T follicular helper cell (primary cell): ENCODE results near the gene IL2RA.
"Not testable (repeated sequence)": the region's sequence is repeated elsewhere in the genome, so short reads cannot be mapped to it uniquely, and the experiment has no call there.

Experiments
- DNase-seq: peaks from one replicate; pipeline ENCODE4 v3.0.0-alpha.2; 2020; ENCODE audit warnings: low read depth
- total RNA-seq, 2 experiments: gene quantifications; one replicate each; lab custom pipeline; 2026; lab: John Stamatoyannopoulos, UW

IL2RA gene
- 63.3 to 995 reads per million in 2 experiments for total RNA-seq

- DNase-seq = peak; percentile 42
Measured at GRCh38 chr10:6062101-6062771, at the start of gene IL2RA. TSS of gene IL2RA (minus strand) at chr10:6062367. CDS start at chr10:6062151, 216 bp downstream.

- DNase-seq = no peak
Measured at GRCh38 chr10:6110136-6110535, 48.0 kb upstream of the IL2RA start.

DNA sequence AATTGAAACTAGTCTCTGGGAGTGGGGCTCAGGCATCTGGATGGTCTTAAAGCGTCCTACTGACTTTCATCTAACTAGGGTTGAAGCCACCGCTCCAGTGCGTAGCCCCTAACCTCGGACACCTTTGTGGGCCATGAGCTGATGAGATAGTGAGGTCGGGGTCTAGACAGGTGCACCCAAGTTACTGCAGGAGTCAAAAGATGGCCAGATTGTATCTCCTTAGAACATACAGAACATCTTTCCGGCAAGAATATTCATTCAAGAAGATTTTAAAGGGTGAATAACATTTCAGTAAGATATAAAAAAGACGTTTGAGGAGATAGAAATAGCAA lies 47.2 kb upstream of the IL2RA start:
- no peak for DNase-seq

GRCh38 chr10:6108631-6109443 lies 46.7 kb upstream of the IL2RA start:
- DNase-seq = no peak

GRCh38 chr10:6108072-6108471 lies 45.9 kb upstream of the IL2RA start:
- no peak for DNase-seq

DNA sequence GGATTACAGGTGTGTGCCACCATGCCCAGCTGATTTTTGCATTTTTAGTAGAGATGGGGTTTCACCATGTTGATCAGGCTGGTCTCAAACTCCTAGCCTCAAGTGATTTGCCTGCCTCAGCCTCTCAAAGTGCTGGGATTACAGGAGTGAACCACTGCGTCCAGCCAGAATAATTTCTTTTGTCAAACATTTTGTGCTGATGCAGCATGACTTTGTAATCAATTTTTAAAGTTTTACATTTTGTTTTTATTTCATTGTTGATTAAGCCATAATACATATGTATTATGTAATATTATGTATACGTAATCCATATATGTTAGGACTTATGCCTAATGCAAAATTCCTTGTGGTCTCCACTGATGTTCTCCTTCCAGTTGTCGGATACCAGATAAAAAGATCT lies 45.4 kb upstream of the IL2RA start:
- DNase-seq = not testable (repeated sequence)

- DNase-seq = no peak
Measured at GRCh38 chr10:6103591-6103990, 41.4 kb upstream of the IL2RA start.

DNA sequence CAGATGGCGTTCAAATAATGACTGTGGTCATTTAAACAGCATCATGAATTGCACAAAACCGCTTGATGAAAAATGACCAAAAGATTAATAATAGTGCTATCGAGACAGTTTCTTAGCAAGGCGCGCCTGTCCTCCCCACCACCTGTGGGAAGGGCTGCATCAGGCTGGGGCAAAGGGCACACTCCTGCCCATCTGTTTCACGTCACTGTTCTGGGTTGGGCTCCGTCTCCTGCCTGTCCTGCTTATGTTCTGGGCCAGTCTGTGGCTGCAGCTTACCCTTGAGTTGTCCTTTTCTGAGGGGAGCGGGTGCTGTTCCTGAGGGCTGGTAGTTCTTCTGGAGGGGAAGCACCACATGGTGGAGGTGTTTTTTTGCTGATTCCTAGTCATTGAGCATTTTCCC lies 40.0 kb upstream of the IL2RA start:
- DNase-seq = no peak

- DNase-seq = no peak
Measured at GRCh38 chr10:6101181-6101580, 39.0 kb upstream of the IL2RA start.

DNA sequence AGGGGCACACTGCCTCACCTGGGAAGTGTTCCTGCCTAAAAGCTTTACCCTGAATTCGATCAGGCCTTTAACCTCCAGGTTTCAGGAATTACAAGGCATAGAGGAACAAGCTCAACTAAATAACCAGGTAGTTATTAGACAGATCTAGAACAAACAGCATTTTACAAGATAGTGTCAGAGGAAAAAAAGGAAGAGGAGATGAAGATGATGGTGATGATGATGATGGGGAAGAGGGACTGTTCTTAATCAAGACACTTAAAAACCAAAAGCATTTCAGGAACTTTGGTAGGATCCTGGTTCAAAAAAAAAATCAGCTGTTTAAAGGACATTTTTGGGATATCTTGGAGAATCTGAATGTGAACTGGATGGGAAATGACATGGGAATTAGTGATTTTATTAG lies 38.2 kb upstream of the IL2RA start:
- no peak for DNase-seq

GRCh38 chr10:6098156-6098555 lies 36.0 kb upstream of the IL2RA start:
- DNase-seq = no peak

GRCh38 chr10:6097063-6097462 lies 34.9 kb upstream of the IL2RA start:
- no peak for DNase-seq

GRCh38 chr10:6095810-6096570 lies 33.8 kb upstream of the IL2RA start:
- no peak for DNase-seq

DNA sequence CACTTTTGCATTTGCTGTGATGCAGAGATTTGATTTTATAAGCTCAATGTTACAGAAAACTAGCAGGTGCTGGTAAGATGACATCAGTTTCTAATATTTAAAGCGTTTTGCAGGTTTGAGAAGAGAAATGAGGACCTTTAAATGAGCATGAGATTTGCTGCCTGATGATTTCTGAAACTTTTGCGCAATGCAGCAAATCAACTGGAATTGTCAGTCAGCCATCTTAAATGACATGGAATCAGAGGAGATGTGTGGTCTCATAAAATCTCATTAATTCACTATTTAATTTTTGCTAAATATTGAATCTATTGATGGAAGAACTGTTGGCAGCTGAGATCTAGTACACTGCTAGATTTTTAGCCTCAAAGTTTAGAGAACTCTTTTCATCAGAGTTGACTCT lies 30.6 kb upstream of the IL2RA start:
- no peak for DNase-seq

- DNase-seq = no peak
Measured at GRCh38 chr10:6091630-6092029, 29.5 kb upstream of the IL2RA start.

DNA sequence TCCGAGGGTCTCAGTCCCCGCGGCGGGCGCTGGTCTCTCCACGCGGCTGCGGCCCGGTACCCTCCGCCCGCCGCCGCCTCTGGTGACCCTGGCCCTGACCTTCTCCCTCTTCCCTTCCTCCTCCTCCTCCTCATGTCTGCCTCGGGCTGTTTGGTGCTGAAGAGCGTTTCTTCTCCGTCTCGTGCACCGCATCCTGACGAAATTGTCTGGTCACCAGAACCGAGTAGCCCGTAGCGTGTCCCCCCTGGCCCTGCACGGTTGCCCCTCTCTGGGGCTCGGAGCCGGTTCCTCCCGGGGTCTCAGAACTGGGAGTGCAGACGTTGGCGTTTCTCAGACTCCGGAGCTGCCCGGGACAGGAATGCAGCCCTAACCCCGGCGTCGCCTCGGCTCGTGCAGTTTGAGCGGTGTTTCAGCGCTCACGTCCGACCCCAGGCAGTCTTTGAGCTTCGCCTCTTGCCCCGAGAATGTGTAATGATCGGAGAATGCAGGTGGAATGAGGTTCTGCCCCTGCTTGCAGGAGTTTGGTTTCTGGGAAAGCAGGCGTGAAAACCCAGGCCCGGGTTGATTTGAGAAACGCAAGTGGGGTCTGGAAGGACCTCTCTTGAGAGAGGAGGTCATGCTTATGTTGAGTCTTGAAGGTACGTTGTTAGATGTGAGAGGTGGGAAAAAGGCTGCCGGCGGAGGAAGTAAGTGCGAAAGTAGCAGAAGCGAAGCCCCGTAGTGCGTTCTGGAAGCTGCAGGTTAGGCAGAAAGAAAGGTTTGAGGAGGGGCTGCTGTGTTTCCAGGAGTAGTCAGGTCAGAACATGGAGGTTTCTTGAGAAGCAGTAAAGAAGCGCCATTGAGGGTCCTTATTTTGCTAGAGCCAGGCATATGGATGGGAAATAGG lies 27.4 kb upstream of the IL2RA start:
- no peak for DNase-seq

DNA sequence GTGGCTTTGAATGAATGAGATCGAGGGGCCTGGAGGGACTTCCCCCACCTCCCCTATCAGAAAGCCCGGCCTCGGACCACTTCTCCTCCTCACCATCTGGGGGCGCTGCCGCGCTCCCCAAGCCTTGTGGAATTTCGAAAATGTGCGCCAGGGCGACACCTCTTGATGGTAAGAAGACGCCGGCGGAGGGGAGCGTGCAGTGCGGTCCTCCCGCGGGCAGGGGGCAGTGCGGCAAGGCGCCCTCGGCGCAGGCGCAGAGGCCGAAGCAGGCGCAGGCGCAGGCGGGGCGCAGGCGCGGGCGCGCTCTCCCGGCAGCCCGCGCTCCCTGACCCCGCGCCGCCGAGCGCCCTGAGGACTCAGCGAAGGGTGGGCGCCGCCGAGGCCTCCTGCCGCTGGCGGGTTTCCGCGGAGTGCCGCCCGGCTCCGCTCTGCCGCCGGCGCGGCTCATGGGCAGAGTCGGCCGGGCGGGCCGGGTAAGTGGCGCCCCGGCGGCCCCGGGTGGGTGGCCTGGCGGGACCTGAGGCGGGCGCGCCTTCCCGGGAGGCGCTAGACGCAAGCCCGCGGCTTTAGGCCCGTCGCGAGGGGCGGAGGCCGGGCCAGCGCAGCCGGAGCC lies 26.7 kb upstream of the IL2RA start, which contains the start of gene RBM17:
Gene RBM17, plus strand, starts transcription at position 314 of the 613 bp plus-strand sequence. CDS start 8,032 bp downstream, outside the sequence.
- DNase-seq = peak; percentile 94

GRCh38 chr10:6086375-6087233 lies 24.4 kb upstream of the IL2RA start:
- peak; percentile 76 for DNase-seq

DNA sequence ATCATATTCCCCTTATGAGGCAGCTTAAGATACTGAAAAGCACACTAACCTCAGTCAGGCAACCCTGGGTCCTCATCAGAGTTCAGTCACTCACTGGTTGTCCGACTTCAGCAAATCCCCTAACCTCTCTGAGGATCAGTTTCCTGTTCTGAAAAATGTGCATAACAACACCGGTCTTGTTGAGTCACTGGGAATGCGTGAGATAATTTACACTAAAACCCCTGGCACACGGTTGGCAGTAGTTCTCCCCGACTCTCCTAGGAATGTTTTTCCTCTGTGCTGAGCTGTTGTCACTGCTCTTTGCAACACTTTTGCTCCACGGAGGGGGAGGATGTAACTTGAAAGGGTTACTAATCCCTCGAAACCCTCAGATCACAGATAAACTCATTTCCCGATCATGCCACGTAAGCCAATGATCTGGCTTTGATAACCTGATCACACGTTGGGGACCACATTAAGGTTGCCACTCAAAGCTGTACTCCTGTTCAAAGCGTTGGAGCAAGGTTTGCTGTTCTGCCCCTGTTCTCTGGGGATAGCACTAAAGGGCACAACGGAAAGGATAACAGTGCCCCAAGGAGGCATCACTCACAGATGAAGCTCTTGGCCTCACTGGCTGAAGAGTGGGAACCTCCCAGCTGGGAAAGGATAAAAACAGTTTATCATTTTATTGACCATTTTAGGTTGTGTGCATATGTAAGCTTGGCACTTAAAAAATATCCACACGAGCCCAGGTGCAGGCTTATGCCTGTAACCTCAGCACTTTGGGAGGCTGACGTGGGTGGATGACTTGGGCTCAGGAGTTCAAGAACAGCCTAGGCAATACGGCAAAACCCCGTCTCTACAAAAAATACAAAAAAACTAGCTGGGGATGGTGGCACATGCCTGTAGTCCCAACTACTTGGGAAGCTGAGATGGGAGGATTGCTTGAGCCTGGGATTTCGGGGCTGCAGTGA lies 21.6 kb upstream of the IL2RA start:
- peak; percentile 37 for DNase-seq
